Liver (tissue), 9 donors: ENCODE results near the gene CYTL1. TPM values are rescaled to one million over a fixed set of nuclear protein-coding genes. Genes with fewer than 3 reads are reported as not detected.
A peak's percentile ranks its signal among the peaks of the same experiment; 100 is the strongest.

Source experiments
- DNase-seq: peaks from one replicate; pipeline ENCODE4 v3.0.0-alpha.2; 2017; ENCODE audit warnings: low spot score
- H3K27ac ChIP-seq, 2 donors: one replicate each; pipeline ENCODE4 v1.7.0; 2013; ENCODE audit warnings: inconsistent platforms in 2 of 2, low read length in 2 of 2, control low read depth in 1 of 2, low read depth in 1 of 2, mild to moderate bottlenecking in 1 of 2
- H3K27me3 ChIP-seq, 4 donors: one replicate each; pipeline versions ENCODE4 v1.6.1 to v1.7.0; 2013; ENCODE audit warnings: low read length in 3 of 4, inconsistent platforms in 1 of 4, mild to moderate bottlenecking in 1 of 4, moderate library complexity in 1 of 4; ENCODE audit not compliant: control insufficient read depth in 4 of 4, insufficient read depth in 4 of 4
- H3K36me3 ChIP-seq, 4 donors: one replicate each; pipeline versions ENCODE4 v1.6.1 to v1.7.0; 2013; ENCODE audit warnings: low read length in 3 of 4, mild to moderate bottlenecking in 3 of 4, low read depth in 1 of 4, moderate library complexity in 1 of 4; ENCODE audit not compliant: control insufficient read depth in 4 of 4, insufficient read depth in 3 of 4
- H3K4me1 ChIP-seq, 4 donors: one replicate each; pipeline versions ENCODE4 v1.6.1 to v1.7.0; 2013; ENCODE audit warnings: low read length in 3 of 4, mild to moderate bottlenecking in 3 of 4, moderate library complexity in 1 of 4; ENCODE audit not compliant: control insufficient read depth in 4 of 4, insufficient read depth in 4 of 4
- H3K4me3 ChIP-seq, 3 donors: one replicate each; pipeline versions ENCODE4 v1.6.1 to v1.7.0; 2013; ENCODE audit warnings: low read length in 3 of 3, control low read depth in 1 of 3, low read depth in 1 of 3, mild to moderate bottlenecking in 1 of 3
- H3K9ac ChIP-seq, 2 donors: one replicate each; pipeline ENCODE4 v1.7.0; 2013; ENCODE audit warnings: low read length in 2 of 2, mild to moderate bottlenecking in 2 of 2, moderate library complexity in 2 of 2, control low read depth in 1 of 2, low read depth in 1 of 2
- H3K9me3 ChIP-seq, 4 donors: one replicate each; pipeline versions ENCODE4 v1.6.1 to v1.7.0; 2013; ENCODE audit warnings: low read length in 3 of 4; ENCODE audit not compliant: control insufficient read depth in 4 of 4
- EGR1 ChIP-seq, 2 donors: IDR thresholded peaks; 2 replicates each; pipeline ENCODE4 v1.6.1; 2016 to 2018; ENCODE audit warnings: antibody characterized with exemption in 2 of 2, low read depth in 2 of 2
- FOXA1 ChIP-seq: IDR thresholded peaks from 2 replicates; pipeline ENCODE4 v1.6.1; 2016; ENCODE audit warnings: antibody characterized with exemption
- FOXA2 ChIP-seq: IDR thresholded peaks from 2 replicates; pipeline ENCODE4 v1.6.1; 2016; ENCODE audit warnings: antibody characterized with exemption
- GABPA ChIP-seq, 2 donors: IDR thresholded peaks in 1 of 2; conservative IDR thresholded peaks in 1 of 2; 2 replicates each; pipeline ENCODE4 v1.6.1; 2016; ENCODE audit warnings: antibody characterized with exemption in 2 of 2, mild to moderate bottlenecking in 1 of 2, moderate library complexity in 1 of 2
- HNF4A ChIP-seq, 2 donors: conservative IDR thresholded peaks; 2 replicates each; pipeline ENCODE4 v1.6.1; 2016; ENCODE audit warnings: antibody characterized with exemption in 2 of 2, mild to moderate bottlenecking in 2 of 2
- HNF4G ChIP-seq: IDR thresholded peaks from 2 replicates; pipeline ENCODE4 v1.6.1; 2016; ENCODE audit warnings: antibody characterized with exemption
- JUND ChIP-seq, 2 donors: IDR thresholded peaks; 2 replicates each; pipeline ENCODE4 v1.6.1; 2016; ENCODE audit warnings: antibody characterized with exemption in 2 of 2
- MAX ChIP-seq: IDR thresholded peaks from 2 replicates; pipeline ENCODE4 v1.6.1; 2016; ENCODE audit warnings: antibody characterized with exemption
- NR2F2 ChIP-seq: IDR thresholded peaks from 2 replicates; pipeline ENCODE4 v1.6.1; 2016; ENCODE audit warnings: antibody characterized with exemption
- RAD21 ChIP-seq, 2 donors: IDR thresholded peaks; 2 replicates each; pipeline ENCODE4 v1.6.1; 2016; ENCODE audit warnings: antibody characterized with exemption in 2 of 2, mild to moderate bottlenecking in 2 of 2
- RXRA ChIP-seq, 2 donors: IDR thresholded peaks; 2 replicates each; pipeline ENCODE4 v1.6.1; 2017 to 2018; ENCODE audit warnings: antibody characterized with exemption in 2 of 2, mild to moderate bottlenecking in 1 of 2
- SP1 ChIP-seq: IDR thresholded peaks from 2 replicates; pipeline ENCODE4 v1.6.1; 2018; ENCODE audit warnings: antibody characterized with exemption, mild to moderate bottlenecking
- TAF1 ChIP-seq: conservative IDR thresholded peaks from 2 replicates; pipeline ENCODE4 v1.6.1; 2016; ENCODE audit warnings: antibody characterized with exemption, mild to moderate bottlenecking
- YY1 ChIP-seq: IDR thresholded peaks from 2 replicates; pipeline ENCODE4 v1.6.1; 2016; ENCODE audit warnings: antibody characterized with exemption, mild to moderate bottlenecking
- WGBS: extraction: QIAGEN DNeasy Blood & Tissue Kit; methylation state at CpG from one replicate; pipeline ENCODE4 v1.1.7; 2013; 5-methylcytosine and 5-hydroxymethylcytosine counted together
- polyA plus RNA-seq, 2 donors: library from polyadenylated mRNA; stranded (reverse) in 1 of 2; unstranded in 1 of 2; fragments of 200-250 nt in 1 of 2; fragments of >200 nt in 1 of 2; fragmentation: Nextera tagmentation in 1 of 2; extraction: Ambion mirVana in 1 of 2; gene quantifications; one replicate each; pipeline versions ENCODE4 v1.2.1 to v1.2.3, GENCODE V29; 2013 to 2015
- total RNA-seq, 2 donors: library from RNA; depleted of rRNA; stranded (reverse); fragments of >200 nt; gene quantifications; one replicate each; pipeline ENCODE4 v1.2.3, GENCODE V29; 2014
- TF ChIP-seq, protein P1 (sequence below): fragments of 150-350 bp; IDR thresholded peaks from 2 replicates; pipeline ENCODE4 v1.5.1; 2017; ENCODE audit warnings: improper control_type of control experiment, low read depth, low read length; ENCODE audit not compliant: missing input control
- TF ChIP-seq, protein P2 (sequence below): IDR thresholded peaks from 2 replicates; pipeline ENCODE4 v1.6.1; 2016; ENCODE audit warnings: antibody characterized with exemption
- TF ChIP-seq, protein P3 (sequence below): IDR thresholded peaks from 2 replicates; pipeline ENCODE4 v1.6.1; 2016; ENCODE audit warnings: antibody characterized with exemption, mild to moderate bottlenecking
- TF ChIP-seq, protein P4 (sequence below): IDR thresholded peaks from 2 replicates; pipeline ENCODE4 v1.6.1; 2016; ENCODE audit warnings: antibody characterized with exemption
- donor health status: healthy.
- donor health status: healthy.
- donor health status: healthy.
- donor health status: healthy.
- donor health status: healthy.

The CYTL1 gene
- total and polyA plus RNA-seq, 4 donors = 0.13 to 4.6 TPM; not detected in 2

- WGBS = 78% methylated on average over 12 of the region's 12 CpGs
- Histone ChIP-seq H3K9ac (no peak overlapping the region), H3K36me3 (no peaks in the 10 kb centered on the region)
These were observed 538 bp upstream of the CYTL1 start for GRCh38 chr4:5019796-5020195.

GRCh38 chr4:5018603-5019002 lies 655 bp downstream of the CYTL1 start:
- no peak overlapping the region for H3K4me3 ChIP-seq
- 38% methylated on average over 6 of the region's 6 CpGs for WGBS
- TF ChIP-seq JUND (IDR thresholded peaks at IDR 0.05) (no peak), EGR1 (IDR thresholded peaks at IDR 0.05; ENCODE audit: low read depth in 2 of 2) (no peak), HNF4G (no peak), MAX (no peak), YY1 (no peak), TAF1 (no peak), FOXA1 (no peak), NR2F2 (no peak), RXRA (IDR thresholded peaks at IDR 0.05) (no peak), RAD21 (IDR thresholded peaks at IDR 0.05) (no peak)
- TF ChIP-seq, protein P1, sequence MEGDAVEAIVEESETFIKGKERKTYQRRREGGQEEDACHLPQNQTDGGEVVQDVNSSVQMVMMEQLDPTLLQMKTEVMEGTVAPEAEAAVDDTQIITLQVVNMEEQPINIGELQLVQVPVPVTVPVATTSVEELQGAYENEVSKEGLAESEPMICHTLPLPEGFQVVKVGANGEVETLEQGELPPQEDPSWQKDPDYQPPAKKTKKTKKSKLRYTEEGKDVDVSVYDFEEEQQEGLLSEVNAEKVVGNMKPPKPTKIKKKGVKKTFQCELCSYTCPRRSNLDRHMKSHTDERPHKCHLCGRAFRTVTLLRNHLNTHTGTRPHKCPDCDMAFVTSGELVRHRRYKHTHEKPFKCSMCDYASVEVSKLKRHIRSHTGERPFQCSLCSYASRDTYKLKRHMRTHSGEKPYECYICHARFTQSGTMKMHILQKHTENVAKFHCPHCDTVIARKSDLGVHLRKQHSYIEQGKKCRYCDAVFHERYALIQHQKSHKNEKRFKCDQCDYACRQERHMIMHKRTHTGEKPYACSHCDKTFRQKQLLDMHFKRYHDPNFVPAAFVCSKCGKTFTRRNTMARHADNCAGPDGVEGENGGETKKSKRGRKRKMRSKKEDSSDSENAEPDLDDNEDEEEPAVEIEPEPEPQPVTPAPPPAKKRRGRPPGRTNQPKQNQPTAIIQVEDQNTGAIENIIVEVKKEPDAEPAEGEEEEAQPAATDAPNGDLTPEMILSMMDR = no peak
- TF ChIP-seq, protein P2, sequence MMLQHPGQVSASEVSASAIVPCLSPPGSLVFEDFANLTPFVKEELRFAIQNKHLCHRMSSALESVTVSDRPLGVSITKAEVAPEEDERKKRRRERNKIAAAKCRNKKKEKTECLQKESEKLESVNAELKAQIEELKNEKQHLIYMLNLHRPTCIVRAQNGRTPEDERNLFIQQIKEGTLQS = no peak

More at GRCh38 chr4:5019796-5020195, 538 bp upstream of the CYTL1 start:
- Histone ChIP-seq H3K27me3 (peaks cover 0 to 12% (median 1%) of the 10 kb centered on the region in 4 donors), H3K4me1 (no peaks in the 10 kb centered on the region), H3K9me3 (no peaks in the 10 kb centered on the region), H3K4me3 (no peak overlapping the region), H3K27ac (no peak overlapping the region)
- peak; percentile 26 for DNase-seq
- TF ChIP-seq SP1 (no peak), HNF4A (conservative IDR thresholded peaks at IDR 0.05) (no peak), JUND (IDR thresholded peaks at IDR 0.05) (no peak), NR2F2 (no peak), GABPA (IDR thresholded peaks at IDR 0.05 in 1 of 2, conservative IDR thresholded peaks at IDR 0.05 in 1 of 2) (no peak), RAD21 (IDR thresholded peaks at IDR 0.05) (no peak), FOXA2 (no peak), MAX (no peak), TAF1 (no peak), EGR1 (IDR thresholded peaks at IDR 0.05; ENCODE audit: low read depth in 2 of 2) (no peak), FOXA1 (no peak)
- TF ChIP-seq, protein P3, sequence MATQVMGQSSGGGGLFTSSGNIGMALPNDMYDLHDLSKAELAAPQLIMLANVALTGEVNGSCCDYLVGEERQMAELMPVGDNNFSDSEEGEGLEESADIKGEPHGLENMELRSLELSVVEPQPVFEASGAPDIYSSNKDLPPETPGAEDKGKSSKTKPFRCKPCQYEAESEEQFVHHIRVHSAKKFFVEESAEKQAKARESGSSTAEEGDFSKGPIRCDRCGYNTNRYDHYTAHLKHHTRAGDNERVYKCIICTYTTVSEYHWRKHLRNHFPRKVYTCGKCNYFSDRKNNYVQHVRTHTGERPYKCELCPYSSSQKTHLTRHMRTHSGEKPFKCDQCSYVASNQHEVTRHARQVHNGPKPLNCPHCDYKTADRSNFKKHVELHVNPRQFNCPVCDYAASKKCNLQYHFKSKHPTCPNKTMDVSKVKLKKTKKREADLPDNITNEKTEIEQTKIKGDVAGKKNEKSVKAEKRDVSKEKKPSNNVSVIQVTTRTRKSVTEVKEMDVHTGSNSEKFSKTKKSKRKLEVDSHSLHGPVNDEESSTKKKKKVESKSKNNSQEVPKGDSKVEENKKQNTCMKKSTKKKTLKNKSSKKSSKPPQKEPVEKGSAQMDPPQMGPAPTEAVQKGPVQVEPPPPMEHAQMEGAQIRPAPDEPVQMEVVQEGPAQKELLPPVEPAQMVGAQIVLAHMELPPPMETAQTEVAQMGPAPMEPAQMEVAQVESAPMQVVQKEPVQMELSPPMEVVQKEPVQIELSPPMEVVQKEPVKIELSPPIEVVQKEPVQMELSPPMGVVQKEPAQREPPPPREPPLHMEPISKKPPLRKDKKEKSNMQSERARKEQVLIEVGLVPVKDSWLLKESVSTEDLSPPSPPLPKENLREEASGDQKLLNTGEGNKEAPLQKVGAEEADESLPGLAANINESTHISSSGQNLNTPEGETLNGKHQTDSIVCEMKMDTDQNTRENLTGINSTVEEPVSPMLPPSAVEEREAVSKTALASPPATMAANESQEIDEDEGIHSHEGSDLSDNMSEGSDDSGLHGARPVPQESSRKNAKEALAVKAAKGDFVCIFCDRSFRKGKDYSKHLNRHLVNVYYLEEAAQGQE = no peak
- TF ChIP-seq, protein P1 = no peak
- TF ChIP-seq, protein P4, sequence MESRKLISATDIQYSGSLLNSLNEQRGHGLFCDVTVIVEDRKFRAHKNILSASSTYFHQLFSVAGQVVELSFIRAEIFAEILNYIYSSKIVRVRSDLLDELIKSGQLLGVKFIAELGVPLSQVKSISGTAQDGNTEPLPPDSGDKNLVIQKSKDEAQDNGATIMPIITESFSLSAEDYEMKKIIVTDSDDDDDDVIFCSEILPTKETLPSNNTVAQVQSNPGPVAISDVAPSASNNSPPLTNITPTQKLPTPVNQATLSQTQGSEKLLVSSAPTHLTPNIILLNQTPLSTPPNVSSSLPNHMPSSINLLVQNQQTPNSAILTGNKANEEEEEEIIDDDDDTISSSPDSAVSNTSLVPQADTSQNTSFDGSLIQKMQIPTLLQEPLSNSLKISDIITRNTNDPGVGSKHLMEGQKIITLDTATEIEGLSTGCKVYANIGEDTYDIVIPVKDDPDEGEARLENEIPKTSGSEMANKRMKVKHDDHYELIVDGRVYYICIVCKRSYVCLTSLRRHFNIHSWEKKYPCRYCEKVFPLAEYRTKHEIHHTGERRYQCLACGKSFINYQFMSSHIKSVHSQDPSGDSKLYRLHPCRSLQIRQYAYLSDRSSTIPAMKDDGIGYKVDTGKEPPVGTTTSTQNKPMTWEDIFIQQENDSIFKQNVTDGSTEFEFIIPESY = no peak

More at GRCh38 chr4:5018603-5019002, 655 bp downstream of the CYTL1 start:
- H3K9ac ChIP-seq = no peak overlapping the region
- peaks cover 0 to 12% (median 1%) of the 10 kb centered on the region in 4 donors for H3K27me3 ChIP-seq
- no peaks in the 10 kb centered on the region for H3K36me3 ChIP-seq
- H3K9me3 ChIP-seq = no peaks in the 10 kb centered on the region
- H3K27ac ChIP-seq = no peak overlapping the region
- no peaks in the 10 kb centered on the region for H3K4me1 ChIP-seq
- peak; percentile 34 for DNase-seq
